GM18508 (cell line): Measurements from ENCODE around the gene MAPRE3.
A peak's percentile ranks its signal among the peaks of the same experiment; 100 is the strongest.
"Not testable (repeated sequence)": the region's sequence is repeated elsewhere in the genome, so short reads cannot be mapped to it uniquely, and the experiment has no call there.

Source experiments
- ATAC-seq: cut with Tn5 transposase; IDR thresholded peaks from one replicate; pipeline ENCODE4 v1.9.1; 2021; ENCODE audit warnings: moderate number of reproducible peaks; ENCODE audit not compliant: insufficient read depth, unreplicated experiment

Gene MAPRE3

DNA sequence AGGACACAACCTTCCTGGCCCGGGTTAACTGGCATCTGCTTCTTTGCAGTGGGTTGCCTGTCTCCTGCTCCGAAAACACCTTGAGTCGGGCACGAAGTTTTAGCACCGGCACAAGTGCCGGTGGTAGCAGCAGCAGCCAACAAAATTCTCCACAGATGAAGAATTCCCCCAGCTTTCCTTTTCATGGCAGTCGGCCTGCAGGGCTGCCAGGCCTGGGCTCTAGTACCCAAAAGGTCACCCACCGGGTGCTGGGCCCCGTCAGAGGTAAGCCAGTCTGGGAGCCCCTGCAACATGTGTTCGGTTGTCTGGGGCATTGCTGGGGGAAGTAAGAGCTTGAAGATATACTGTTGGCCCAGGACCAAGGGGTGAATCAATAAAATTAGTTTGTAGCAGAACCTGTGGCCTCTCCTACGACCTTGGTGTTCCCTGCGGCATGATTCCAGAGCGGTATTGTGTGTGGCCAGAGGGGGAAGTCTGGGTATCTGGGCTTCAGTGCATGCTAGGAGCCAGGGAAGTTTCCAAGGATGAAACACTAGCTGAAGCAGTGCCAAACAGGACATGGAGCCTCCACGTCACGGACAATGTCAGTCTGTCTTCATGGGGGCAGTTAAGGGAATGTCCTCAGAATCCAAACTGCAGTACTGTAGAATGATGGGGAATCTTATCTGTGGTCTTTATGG is 88.8 kb downstream of the MAPRE3 start:
- no peak for ATAC-seq

- ATAC-seq = no peak
Measured at GRCh38 chr2:27060323-27060722, 89.9 kb downstream of the MAPRE3 start.

GRCh38 chr2:27065128-27065527 is 94.7 kb downstream of the MAPRE3 start:
- ATAC-seq = no peak

DNA sequence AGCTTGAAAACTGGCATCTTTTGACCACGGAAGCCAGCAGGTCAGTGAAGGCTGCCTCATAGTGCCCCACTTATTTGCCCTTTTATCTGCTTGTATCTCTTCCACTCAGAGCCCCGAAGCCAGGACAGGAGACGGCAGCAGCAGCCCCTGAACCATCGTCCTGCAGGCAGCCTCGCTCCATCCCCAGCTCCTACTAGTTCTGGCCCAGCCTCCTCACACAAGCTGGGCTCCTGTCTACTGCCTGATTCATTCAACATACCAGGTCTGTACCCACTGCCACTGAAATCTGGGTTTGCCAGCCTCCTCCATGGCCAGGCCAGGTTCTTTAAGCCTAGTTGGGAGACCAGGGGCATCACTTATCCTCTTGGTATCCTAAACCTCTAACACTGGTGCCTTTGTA is 96.9 kb downstream of the MAPRE3 start:
- ATAC-seq = no peak

DNA sequence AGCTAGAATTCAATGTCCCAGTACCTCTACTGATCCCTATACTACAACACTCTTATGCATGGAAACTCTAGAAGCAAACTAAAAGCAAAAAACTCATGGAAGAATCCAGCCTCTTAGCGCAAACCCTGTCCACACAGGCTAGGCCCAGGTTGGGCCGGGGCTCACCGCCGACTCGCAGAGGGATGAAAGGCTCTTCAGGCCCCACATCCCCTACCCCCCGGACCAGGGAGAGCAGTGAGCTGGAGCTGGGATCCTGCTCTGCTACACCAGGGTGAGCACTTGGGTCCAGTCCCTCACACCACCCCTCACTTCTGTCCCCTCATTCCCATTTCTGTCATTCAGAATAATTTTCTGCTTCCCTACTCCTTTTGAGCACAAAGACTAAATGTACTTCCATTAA is 99.0 kb downstream of the MAPRE3 start:
- ATAC-seq = no peak

- no peak for ATAC-seq
Measured at GRCh38 chr2:27069961-27070618, 99.7 kb downstream of the MAPRE3 start.

GRCh38 chr2:27070653-27071276 is 100.3 kb downstream of the MAPRE3 start:
- ATAC-seq = no peak

- ATAC-seq = peak; percentile 52
Measured at GRCh38 chr2:27071277-27071989, 101.0 kb downstream of the MAPRE3 start, which contains the start of gene OST4. TSS of gene OST4 (minus strand) at chr2:27071654.

- no peak for ATAC-seq
Measured at GRCh38 chr2:27071990-27072830, 101.8 kb downstream of the MAPRE3 start.

DNA sequence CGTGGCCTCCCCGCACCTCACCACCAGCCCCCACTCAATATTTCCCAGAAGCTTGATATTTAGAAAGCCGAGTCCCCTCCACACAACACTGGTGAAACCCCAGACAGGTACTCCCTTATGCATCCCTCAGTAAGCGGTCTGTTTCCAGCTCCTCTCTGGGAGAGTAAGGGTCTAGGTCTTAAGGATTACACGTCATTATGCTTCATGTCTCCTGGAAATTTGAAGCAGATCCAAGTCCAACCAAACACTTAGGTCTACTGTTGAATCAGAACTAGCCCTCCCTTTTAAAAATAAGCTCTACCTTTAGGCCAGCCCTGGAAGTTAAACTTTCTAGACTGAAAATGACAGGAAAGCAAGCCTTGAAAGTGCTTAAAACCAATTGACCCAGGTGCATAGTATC is 102.5 kb downstream of the MAPRE3 start:
- no peak for ATAC-seq

GRCh38 chr2:27073782-27074181 is 103.3 kb downstream of the MAPRE3 start:
- ATAC-seq = no peak

GRCh38 chr2:27074738-27075565 is 104.5 kb downstream of the MAPRE3 start:
- no peak for ATAC-seq

GRCh38 chr2:27075566-27075871 is 105.1 kb downstream of the MAPRE3 start:
- ATAC-seq = not testable (repeated sequence)

DNA sequence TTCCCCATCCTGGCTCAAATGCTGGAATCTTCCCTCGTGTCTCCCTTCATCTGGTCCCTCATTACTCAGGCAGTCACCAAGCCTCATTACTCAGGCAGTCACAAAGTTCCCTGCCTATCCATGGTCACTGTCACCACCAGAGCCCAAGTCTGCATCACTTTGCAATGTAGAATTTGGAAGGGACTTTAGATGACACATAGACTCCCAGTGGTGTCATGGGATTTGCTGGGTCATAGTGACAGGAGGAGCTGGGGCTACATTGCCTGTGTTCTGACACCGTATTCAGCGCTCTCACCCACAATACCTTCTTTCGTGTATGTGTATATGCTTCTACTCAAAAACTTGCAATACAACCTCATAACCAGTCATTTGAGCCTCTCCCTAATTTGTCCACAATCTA is 105.9 kb downstream of the MAPRE3 start:
- ATAC-seq = no peak
